ENCODE measurements around the gene SIRT3.

The SIRT3 gene

DNA sequence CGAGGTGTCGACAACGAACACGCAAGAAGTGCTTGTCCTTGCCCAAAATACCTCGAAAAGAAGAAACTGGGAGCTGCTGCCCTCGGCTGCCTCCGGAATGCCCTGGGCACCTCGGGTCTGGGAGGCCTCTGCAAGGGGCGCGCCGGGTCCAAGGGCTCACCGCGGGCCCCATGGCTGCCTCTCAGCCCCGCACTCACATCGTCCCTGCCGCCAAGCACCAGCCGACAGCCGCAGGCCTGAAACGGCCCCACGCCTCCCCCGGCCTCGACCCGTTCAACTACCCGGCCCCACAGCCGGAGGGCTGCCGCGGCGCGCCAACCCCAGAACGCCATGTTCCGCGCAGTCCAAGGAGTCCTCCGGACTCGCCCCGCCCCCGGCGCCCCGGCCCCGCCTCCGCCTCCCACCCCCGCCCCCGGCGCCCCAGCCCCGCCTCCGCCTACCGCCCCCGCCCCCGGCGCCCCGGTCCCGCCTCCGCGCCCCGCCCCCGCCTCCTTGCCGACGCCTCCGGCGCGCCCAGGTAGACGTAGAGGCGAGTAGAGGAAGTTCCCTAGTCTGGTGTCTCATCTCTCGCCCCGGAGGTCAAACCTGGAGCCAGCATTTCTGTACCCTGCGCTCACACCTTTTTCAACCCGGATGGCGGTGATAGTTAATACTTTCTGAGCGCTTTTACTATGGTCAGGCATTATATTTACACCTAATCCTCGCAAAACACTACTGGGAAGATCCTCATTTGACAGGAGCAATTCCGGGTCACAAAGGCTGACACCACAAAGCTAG lies at the start of gene SIRT3:
Gene SIRT3, minus strand, starts transcription at position 346 of the 777 bp plus-strand sequence. Its CDS starts 14 bp downstream, at position 332.
- Histone ChIP-seq H3K4me1 (ENCODE audit: control insufficient read depth, insufficient read depth, low read length) (peaks cover 8% of the 10 kb centered on the region), H3K9ac (ENCODE audit: low read length) (peak within 1 kb of the TSS; percentile 88), H3K36me3 (ENCODE audit: control insufficient read depth, insufficient read depth, low read length) (peaks cover 10% of the 10 kb centered on the region), H3K4me3 (ENCODE audit: low read length) (peak within 1 kb of the TSS; percentile 98), H3K27me3 (ENCODE audit: control insufficient read depth, insufficient read depth, low read length) (no peaks in the 10 kb centered on the region), H3K27ac (ENCODE audit: low read depth, low read length) (peak within 1 kb of the TSS; percentile 97)

DNA sequence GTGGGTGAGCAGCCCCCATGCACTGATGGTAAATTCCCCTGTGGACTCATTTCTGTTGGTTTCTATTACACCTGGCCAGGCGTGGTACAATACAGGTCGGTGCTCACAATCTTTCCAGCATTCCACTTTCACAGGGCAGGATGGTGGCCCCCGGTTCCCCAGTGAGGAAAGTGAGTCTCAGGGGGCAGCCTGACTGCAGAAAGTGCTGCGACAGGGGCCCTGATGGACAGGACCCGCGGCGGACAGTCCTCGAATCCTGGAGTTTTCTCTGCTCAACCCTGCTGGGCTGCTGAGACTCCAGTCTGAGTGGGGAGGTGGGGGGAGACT lies 49.7 kb upstream of the SIRT3 start:
- no peaks in the 10 kb centered on the region for H3K4me1 ChIP-seq (ENCODE audit: control insufficient read depth, insufficient read depth, low read length)
- H3K27ac ChIP-seq (ENCODE audit: low read depth, low read length) = no peak overlapping the region
- peaks cover 40% of the 10 kb centered on the region for H3K27me3 ChIP-seq (ENCODE audit: control insufficient read depth, insufficient read depth, low read length)
- no peaks in the 10 kb centered on the region for H3K36me3 ChIP-seq (ENCODE audit: control insufficient read depth, insufficient read depth, low read length)
- no peak overlapping the region for H3K9ac ChIP-seq (ENCODE audit: low read length)
- H3K4me3 ChIP-seq (ENCODE audit: low read length) = no peak overlapping the region

GRCh38 chr11:285021-285893 lies 49.1 kb upstream of the SIRT3 start:
- peaks cover 45% of the 10 kb centered on the region for H3K27me3 ChIP-seq (ENCODE audit: control insufficient read depth, insufficient read depth, low read length)
- no peak overlapping the region for H3K9ac ChIP-seq (ENCODE audit: low read length)
- H3K27ac ChIP-seq (ENCODE audit: low read depth, low read length) = no peak overlapping the region
- H3K4me3 ChIP-seq (ENCODE audit: low read length) = no peak overlapping the region
- no peaks in the 10 kb centered on the region for H3K36me3 ChIP-seq (ENCODE audit: control insufficient read depth, insufficient read depth, low read length)
- no peaks in the 10 kb centered on the region for H3K4me1 ChIP-seq (ENCODE audit: control insufficient read depth, insufficient read depth, low read length)

DNA sequence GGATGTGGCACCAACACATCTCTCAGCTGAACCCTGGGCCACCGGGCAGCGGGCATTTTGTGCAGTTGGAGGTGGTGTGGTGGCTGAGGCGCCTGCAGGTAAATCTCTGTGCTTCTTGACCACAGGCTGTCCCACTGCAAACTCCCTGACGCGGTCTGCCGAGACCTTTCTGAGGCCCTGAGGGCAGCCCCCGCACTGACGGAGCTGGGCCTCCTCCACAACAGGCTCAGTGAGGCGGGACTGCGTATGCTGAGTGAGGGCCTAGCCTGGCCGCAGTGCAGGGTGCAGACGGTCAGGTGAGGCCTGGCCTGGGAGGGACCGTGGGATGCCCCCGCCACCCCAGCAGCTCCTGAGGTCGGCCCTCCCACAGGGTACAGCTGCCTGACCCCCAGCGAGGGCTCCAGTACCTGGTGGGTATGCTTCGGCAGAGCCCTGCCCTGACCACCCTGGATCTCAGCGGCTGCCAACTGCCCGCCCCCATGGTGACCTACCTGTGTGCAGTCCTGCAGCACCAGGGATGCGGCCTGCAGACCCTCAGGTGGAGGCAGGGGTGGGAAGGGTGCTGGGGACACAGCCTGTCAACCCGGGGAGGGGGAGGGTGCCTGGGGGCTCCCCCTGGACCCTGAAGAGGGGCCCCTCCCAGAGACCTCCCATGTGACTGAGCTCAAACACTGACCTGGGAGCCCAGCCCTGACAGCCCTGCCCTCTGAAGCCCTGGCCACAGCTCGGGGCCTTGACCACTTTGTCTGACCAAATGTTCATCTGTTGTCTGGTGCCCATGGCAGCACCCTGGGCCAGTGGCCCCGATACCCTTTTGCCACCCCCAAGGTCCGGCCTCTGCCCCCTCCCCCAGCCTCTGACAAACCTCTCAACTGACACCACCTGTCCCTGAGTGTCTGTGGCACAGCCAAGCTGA lies 48.2 kb upstream of the SIRT3 start:
- Histone ChIP-seq H3K4me3 (ENCODE audit: low read length) (no peak overlapping the region), H3K4me1 (ENCODE audit: control insufficient read depth, insufficient read depth, low read length) (no peaks in the 10 kb centered on the region), H3K27ac (ENCODE audit: low read depth, low read length) (no peak overlapping the region), H3K9ac (ENCODE audit: low read length) (no peak overlapping the region), H3K27me3 (ENCODE audit: control insufficient read depth, insufficient read depth, low read length) (peaks cover 50% of the 10 kb centered on the region), H3K36me3 (ENCODE audit: control insufficient read depth, insufficient read depth, low read length) (no peaks in the 10 kb centered on the region)

GRCh38 chr11:283405-284104 lies 47.4 kb upstream of the SIRT3 start:
- no peak overlapping the region for H3K9ac ChIP-seq (ENCODE audit: low read length)
- H3K36me3 ChIP-seq (ENCODE audit: control insufficient read depth, insufficient read depth, low read length) = no peaks in the 10 kb centered on the region
- no peak overlapping the region for H3K4me3 ChIP-seq (ENCODE audit: low read length)
- H3K27me3 ChIP-seq (ENCODE audit: control insufficient read depth, insufficient read depth, low read length) = peaks cover 55% of the 10 kb centered on the region
- H3K4me1 ChIP-seq (ENCODE audit: control insufficient read depth, insufficient read depth, low read length) = no peaks in the 10 kb centered on the region
- H3K27ac ChIP-seq (ENCODE audit: low read depth, low read length) = no peak overlapping the region

DNA sequence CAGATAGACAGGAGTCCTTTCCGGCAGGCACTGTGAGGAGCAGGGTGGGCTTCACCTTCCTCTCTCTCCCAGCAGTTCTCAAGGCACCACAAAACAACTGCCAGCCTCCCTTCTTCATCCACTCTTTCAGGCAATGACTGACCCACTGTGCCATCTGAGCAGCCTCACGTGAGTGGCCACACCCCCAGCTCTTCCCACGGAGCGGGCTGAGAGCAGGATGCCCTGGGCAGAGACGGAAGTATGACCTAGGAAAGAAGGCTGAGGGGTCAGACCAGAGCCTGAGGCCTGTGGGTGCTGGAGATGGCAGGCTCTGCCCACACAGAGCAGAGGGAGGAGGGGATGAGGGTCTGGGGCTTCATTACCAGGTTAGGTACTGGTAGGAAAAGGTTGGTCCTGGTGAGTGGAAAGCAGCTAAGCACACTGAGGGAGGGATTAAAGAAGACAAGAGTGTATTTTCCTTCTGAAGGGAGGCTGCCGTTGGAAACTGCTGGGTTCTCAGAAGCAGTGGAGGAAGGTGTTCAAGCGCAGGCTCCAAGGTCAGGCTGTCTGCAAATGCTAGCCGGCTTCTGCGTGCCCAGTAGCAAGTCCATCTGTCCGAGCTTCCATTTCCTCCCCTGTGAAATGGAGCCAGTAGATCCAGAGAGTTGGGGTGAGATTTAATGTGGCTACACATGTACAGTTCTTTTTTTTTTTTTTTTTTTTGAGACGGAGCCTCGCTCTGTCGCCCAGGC lies 46.7 kb upstream of the SIRT3 start:
- Histone ChIP-seq H3K27ac (ENCODE audit: low read depth, low read length) (no peak overlapping the region), H3K4me1 (ENCODE audit: control insufficient read depth, insufficient read depth, low read length) (no peaks in the 10 kb centered on the region), H3K9ac (ENCODE audit: low read length) (no peak overlapping the region), H3K4me3 (ENCODE audit: low read length) (no peak overlapping the region), H3K36me3 (ENCODE audit: control insufficient read depth, insufficient read depth, low read length) (no peaks in the 10 kb centered on the region), H3K27me3 (ENCODE audit: control insufficient read depth, insufficient read depth, low read length) (peaks cover 51% of the 10 kb centered on the region)

DNA sequence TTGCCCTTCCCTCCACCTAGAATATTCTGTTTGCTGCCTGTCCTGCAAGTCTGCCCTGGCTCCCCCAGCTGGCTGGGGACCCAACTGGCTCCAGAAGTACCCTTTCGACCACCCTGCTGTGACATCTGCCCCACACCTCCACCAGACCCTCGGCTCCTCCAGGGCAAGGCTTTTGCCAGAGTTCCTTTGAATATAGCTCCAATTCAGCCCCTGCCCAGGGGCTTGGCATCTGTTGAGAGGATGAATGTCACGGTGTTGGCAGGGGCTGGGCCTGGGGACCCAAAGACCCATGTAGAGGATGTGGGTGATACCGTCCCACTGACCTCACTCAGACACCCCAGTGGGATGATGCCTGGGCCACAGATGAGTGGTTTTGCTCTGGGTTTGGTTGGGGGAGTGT lies 46.0 kb upstream of the SIRT3 start:
- Histone ChIP-seq H3K4me1 (ENCODE audit: control insufficient read depth, insufficient read depth, low read length) (no peaks in the 10 kb centered on the region), H3K9ac (ENCODE audit: low read length) (no peak overlapping the region), H3K4me3 (ENCODE audit: low read length) (no peak overlapping the region), H3K36me3 (ENCODE audit: control insufficient read depth, insufficient read depth, low read length) (no peaks in the 10 kb centered on the region), H3K27ac (ENCODE audit: low read depth, low read length) (no peak overlapping the region), H3K27me3 (ENCODE audit: control insufficient read depth, insufficient read depth, low read length) (peaks cover 47% of the 10 kb centered on the region)

- Histone ChIP-seq H3K27ac (ENCODE audit: low read depth, low read length) (no peak overlapping the region), H3K9ac (ENCODE audit: low read length) (no peak overlapping the region), H3K4me1 (ENCODE audit: control insufficient read depth, insufficient read depth, low read length) (no peaks in the 10 kb centered on the region), H3K27me3 (ENCODE audit: control insufficient read depth, insufficient read depth, low read length) (peaks cover 44% of the 10 kb centered on the region), H3K36me3 (ENCODE audit: control insufficient read depth, insufficient read depth, low read length) (no peaks in the 10 kb centered on the region), H3K4me3 (ENCODE audit: low read length) (peak overlapping the region; percentile 47)
These were observed 45.5 kb upstream of the SIRT3 start for GRCh38 chr11:281486-282161.

- peaks cover 43% of the 10 kb centered on the region for H3K27me3 ChIP-seq (ENCODE audit: control insufficient read depth, insufficient read depth, low read length)
- no peaks in the 10 kb centered on the region for H3K4me1 ChIP-seq (ENCODE audit: control insufficient read depth, insufficient read depth, low read length)
- no peaks in the 10 kb centered on the region for H3K36me3 ChIP-seq (ENCODE audit: control insufficient read depth, insufficient read depth, low read length)
- H3K27ac ChIP-seq (ENCODE audit: low read depth, low read length) = no peak overlapping the region
- H3K9ac ChIP-seq (ENCODE audit: low read length) = no peak overlapping the region
- H3K4me3 ChIP-seq (ENCODE audit: low read length) = peak overlapping the region; percentile 57
These were observed 44.8 kb upstream of the SIRT3 start for GRCh38 chr11:280706-281485.

DNA sequence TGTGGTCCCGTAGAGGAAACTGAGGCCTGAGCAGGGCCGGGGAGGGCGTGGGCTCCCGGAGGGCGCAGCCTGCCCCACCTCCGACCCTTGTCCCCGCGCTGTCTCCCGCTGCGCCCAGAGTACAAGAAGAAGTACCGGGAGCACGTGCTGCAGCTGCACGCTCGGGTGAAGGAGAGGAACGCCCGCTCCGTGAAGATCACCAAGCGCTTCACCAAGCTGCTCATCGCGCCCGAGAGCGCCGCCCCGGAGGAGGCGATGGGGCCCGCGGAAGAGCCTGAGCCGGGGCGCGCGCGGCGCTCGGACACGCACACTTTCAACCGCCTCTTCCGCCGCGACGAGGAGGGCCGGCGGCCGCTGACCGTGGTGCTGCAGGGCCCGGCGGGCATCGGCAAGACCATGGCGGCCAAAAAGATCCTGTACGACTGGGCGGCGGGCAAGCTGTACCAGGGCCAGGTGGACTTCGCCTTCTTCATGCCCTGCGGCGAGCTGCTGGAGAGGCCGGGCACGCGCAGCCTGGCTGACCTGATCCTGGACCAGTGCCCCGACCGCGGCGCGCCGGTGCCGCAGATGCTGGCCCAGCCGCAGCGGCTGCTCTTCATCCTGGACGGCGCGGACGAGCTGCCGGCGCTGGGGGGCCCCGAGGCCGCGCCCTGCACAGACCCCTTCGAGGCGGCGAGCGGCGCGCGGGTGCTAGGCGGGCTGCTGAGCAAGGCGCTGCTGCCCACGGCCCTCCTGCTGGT lies 44.0 kb upstream of the SIRT3 start:
- no peak overlapping the region for H3K9ac ChIP-seq (ENCODE audit: low read length)
- H3K27ac ChIP-seq (ENCODE audit: low read depth, low read length) = no peak overlapping the region
- peak overlapping the region; percentile 57 for H3K4me3 ChIP-seq (ENCODE audit: low read length)

More for the DNA sequence above, 44.0 kb upstream of the SIRT3 start:
- no peaks in the 10 kb centered on the region for H3K36me3 ChIP-seq (ENCODE audit: control insufficient read depth, insufficient read depth, low read length)
- peaks cover 40% of the 10 kb centered on the region for H3K27me3 ChIP-seq (ENCODE audit: control insufficient read depth, insufficient read depth, low read length)
- no peaks in the 10 kb centered on the region for H3K4me1 ChIP-seq (ENCODE audit: control insufficient read depth, insufficient read depth, low read length)

Data from rectal smooth muscle tissue (tissue), 1 donor.